HCT116 (cell line): ENCODE measurements around the gene GRSF1. TPM values are rescaled to one million over a fixed set of nuclear protein-coding genes. Genes with fewer than 3 reads are reported as not detected.
A peak's percentile ranks its signal among the peaks of the same experiment; 100 is the strongest.
"Not testable (repeated sequence)": the region's sequence is repeated elsewhere in the genome, so short reads cannot be mapped to it uniquely, and the experiment has no call there.

ENCODE experiments used
- ATAC-seq: fragments of 200-7000 bp; cut with Tn5 transposase; 2 replicates; pipeline ENCODE4 v1.9.1; 2020; ENCODE audit warnings: mild to moderate bottlenecking, moderate library complexity
- BruUV-seq: library from RNA; stranded (reverse); fragments of 400-500 nt; replicated peaks from 2 replicates; lab custom pipeline; 2021; lab: Mats Ljungman, UMichigan
- CTCF ChIA-PET: fragments of 300-600 bp; sonication (Branson Sonifier 250); formaldehyde crosslinking; loops from one replicate; lab custom pipeline; 2021; ENCODE audit warnings: antibody characterized with exemption; lab: Charles Lee
- POLR2A ChIA-PET: fragments of 300-600, 350-600 bp; sonication (Branson Sonifier 250); formaldehyde crosslinking; loops from one replicate; lab custom pipeline; 2021; ENCODE audit warnings: antibody characterized with exemption; lab: Charles Lee
- RAD21 ChIA-PET, 2 experiments: fragments of 300-600 bp; sonication (Branson Sonifier 250); formaldehyde crosslinking; loops; one replicate each; lab custom pipeline; 2023; ENCODE audit warnings: low total read pairs in 2 of 2; ENCODE audit not compliant: uncharacterized antibody in 2 of 2, unreplicated experiment in 2 of 2, low non-redundant PET in 1 of 2; lab: Charles Lee
- DNase-seq: peaks from one replicate; pipeline ENCODE4 v3.0.0-alpha.2; 2010; ENCODE audit warnings: low read depth, low spot score
- H2AFZ ChIP-seq: fragments of 200-600 bp; shearing (Covaris generic), sonication (generic); 2 replicates; pipeline ENCODE4 v1.6.1; 2017; ENCODE audit warnings: low read depth, mixed run types, mixed read lengths, antibody characterized with exemption, low read length; ENCODE audit not compliant: poor library complexity, severe bottlenecking
- H3K27ac ChIP-seq: 2 replicates; pipeline ENCODE4 v1.5.1; 2012; ENCODE audit warnings: low read depth, low read length
- H3K27me3 ChIP-seq: fragments of 200-600 bp; sonication (generic); 2 replicates; pipeline ENCODE4 v1.6.1; 2016; ENCODE audit warnings: mixed run types, low read length, mixed read lengths; ENCODE audit not compliant: insufficient read depth
- H3K36me3 ChIP-seq, 2 experiments: fragments of 200-500 bp in 1 of 2; fragments of 200-600 bp in 1 of 2; sonication (Bioruptor generic) in 1 of 2; sonication (generic) in 1 of 2; 2 replicates each; pipeline versions ENCODE4 v1.5.1 to v1.6.1; 2014 to 2016; ENCODE audit warnings: low read length in 2 of 2, inconsistent platforms in 1 of 2, mixed read lengths in 1 of 2, mixed run types in 1 of 2; ENCODE audit not compliant: insufficient read depth in 2 of 2, control insufficient read depth in 1 of 2
- H3K4me1 ChIP-seq, 2 experiments: fragments of 200-600 bp in 1 of 2; sonication (generic) in 1 of 2; 2 replicates each; pipeline versions ENCODE4 v1.5.1 to v1.6.1; 2012 to 2017; ENCODE audit warnings: low read length in 2 of 2, inconsistent platforms in 1 of 2, mild to moderate bottlenecking in 1 of 2, mixed read lengths in 1 of 2, mixed run types in 1 of 2, moderate library complexity in 1 of 2; ENCODE audit not compliant: insufficient read depth in 2 of 2, control insufficient read depth in 1 of 2
- H3K4me2 ChIP-seq: fragments of 200-600 bp; sonication (generic); 2 replicates; pipeline ENCODE4 v1.6.1; 2017; ENCODE audit warnings: mixed run types, low read length, mixed read lengths
- H3K4me3 ChIP-seq, 2 experiments: fragments of 200-600 bp in 1 of 2; sonication (generic) in 1 of 2; replicated peaks in 1 of 2; 2 replicates each; pipeline ENCODE4 v1.5.1; 2011 to 2016; ENCODE audit warnings: low read length in 2 of 2, control low read depth in 1 of 2, low read depth in 1 of 2, mild to moderate bottlenecking in 1 of 2, mixed read lengths in 1 of 2, mixed run types in 1 of 2
- H3K79me2 ChIP-seq: fragments of 200-600 bp; sonication (generic); 2 replicates; pipeline ENCODE4 v1.6.1; 2017; ENCODE audit warnings: mild to moderate bottlenecking, mixed run types, low read length, moderate library complexity, mixed read lengths; ENCODE audit not compliant: insufficient read depth
- H3K9ac ChIP-seq: fragments of 200-600 bp; sonication (generic); 2 replicates; pipeline ENCODE4 v1.6.1; 2016; ENCODE audit warnings: low read length, mixed read lengths
- H3K9me2 ChIP-seq: fragments of 200-600 bp; sonication (generic), shearing (Covaris generic); 2 replicates; pipeline ENCODE4 v1.6.1; 2017; ENCODE audit warnings: mixed run types, mild to moderate bottlenecking, moderate library complexity; ENCODE audit not compliant: insufficient read depth
- H3K9me3 ChIP-seq, 2 experiments: fragments of 200-500 bp in 1 of 2; fragments of 200-600 bp in 1 of 2; sonication (Bioruptor generic) in 1 of 2; sonication (generic) in 1 of 2; 2 replicates each; pipeline ENCODE4 v1.6.1; 2014 to 2017; ENCODE audit warnings: low read length in 2 of 2, mixed read lengths in 2 of 2, inconsistent platforms in 1 of 2, low read depth in 1 of 2, mild to moderate bottlenecking in 1 of 2, mixed run types in 1 of 2, moderate library complexity in 1 of 2; ENCODE audit not compliant: control insufficient read depth in 1 of 2, insufficient read depth in 1 of 2
- H4K20me1 ChIP-seq: fragments of 200-600 bp; sonication (generic), shearing (Covaris generic); 2 replicates; pipeline ENCODE4 v1.6.1; 2017; ENCODE audit warnings: mixed run types, mild to moderate bottlenecking, moderate library complexity; ENCODE audit not compliant: insufficient read depth
- CBX3 ChIP-seq: IDR thresholded peaks from 2 replicates; pipeline ENCODE4 v1.6.1; 2012; ENCODE audit warnings: low read depth
- EGR1 ChIP-seq: IDR thresholded peaks from 2 replicates; pipeline ENCODE4 v1.6.1; 2012; ENCODE audit warnings: low read depth
- FOSL1 ChIP-seq: IDR thresholded peaks from 2 replicates; pipeline ENCODE4 v1.6.1; 2012; ENCODE audit warnings: low read depth
- JUND ChIP-seq: IDR thresholded peaks from 2 replicates; pipeline ENCODE4 v1.6.1; 2012
- SIN3A ChIP-seq: IDR thresholded peaks from 2 replicates; pipeline ENCODE4 v1.6.1; 2012; ENCODE audit warnings: low read depth
- SP1 ChIP-seq: IDR thresholded peaks from 2 replicates; pipeline ENCODE4 v1.6.1; 2012; ENCODE audit warnings: low read depth
- TCF7L2 ChIP-seq: IDR thresholded peaks from 2 replicates; pipeline ENCODE4 v1.7.0; 2011; ENCODE audit warnings: borderline replicate concordance, inconsistent platforms; ENCODE audit not compliant: insufficient read depth, insufficient read length; ENCODE audit errors: extremely low read depth
- intact Hi-C: fragments of 100-400 bp; cut with micrococcal nuclease; formaldehyde crosslinking; loops from 2 replicates; pipeline ENCODE4 v1.10.0; 2022
- total RNA-seq: library from RNA; stranded (reverse); gene quantifications from one replicate; pipeline ENCODE4 v1.2.1, GENCODE V29; 2021; ENCODE audit not compliant: unreplicated experiment

The GRSF1 gene
- total RNA-seq, 1 experiment from 2014 or later: 131 TPM

GRCh38 chr4:70840137-70840536 is 447 bp upstream of the GRSF1 start:
- ATAC-seq (peak; percentile 53), DNase-seq (peak; percentile 84)
- CTCF ChIA-PET, H3K9me2 ChIP-seq, BruUV-seq, H3K27me3 ChIP-seq, H3K9me3 ChIP-seq, RAD21 ChIA-PET, H3K36me3 ChIP-seq: not testable (repeated sequence)
- H3K79me2 ChIP-seq: peaks cover 45% of the 10 kb centered on the region
- POLR2A ChIA-PET: interaction anchor here (0.8 kb wide), 1 partner anchor 153 kb away, joined by 3 read pairs; the partner anchor contains the start of gene DCK
- intact Hi-C loops: loop anchor here (5.0 kb wide), 1 partner anchor 152 kb away; the partner anchor contains the start of gene DCK
- H3K4me3 ChIP-seq: peak overlapping the region; percentile 24 to 42
- H3K4me1 ChIP-seq: peaks cover 3 to 15% of the 10 kb centered on the region in 2 experiments; a peak in 3 of 4 replicates
- peak overlapping the region; percentile 68 for H2AFZ ChIP-seq
- H3K4me2 ChIP-seq: peak overlapping the region; percentile 66
- peaks cover 13% of the 10 kb centered on the region; the same call in 1 of the 2 replicates for H4K20me1 ChIP-seq
- TF ChIP-seq FOSL1 (peak; percentile 93), SP1 (peak; percentile 76), CBX3 (peak; percentile 94), JUND (peak; percentile 91)
- TF ChIP-seq, all 23 proteins: peak for 4; not testable (repeated sequence) for 19
- H3K9ac ChIP-seq: 0 out of 2 replicates have a peak overlapping the region, but pooled peaks have one; percentile 11
- H3K27ac ChIP-seq: peak overlapping the region; percentile 49; the same call in 1 of the 2 replicates

GRCh38 chr4:70838666-70839588 is 763 bp downstream of the GRSF1 start:
- ChIA-PET RAD21 (no interaction called here), CTCF (interaction anchor here (0.7 kb wide), 1 partner anchor 84 kb away, joined by 6 read pairs; no protein-coding TSS in a partner anchor), POLR2A (interaction anchor here (0.8 to 1.7 kb wide), 2 partner anchors 154 to 171 kb away, joined by 3 read pairs; partner anchors contain the start of gene DCK)
- intact Hi-C loops: loop anchor here (2.0 to 5.0 kb wide), 2 partner anchors 64 to 152 kb away; partner anchors contain the start of genes MOB1B and UTP3
- Histone ChIP-seq H2AFZ (no peak overlapping the region), H3K9ac (peak overlapping the region; percentile 96), H3K79me2 (peaks cover 57% of the 10 kb centered on the region), H3K4me1 (peaks cover 3 to 15% of the 10 kb centered on the region in 2 experiments; a peak in 3 of 4 replicates), H3K36me3 (peaks cover 11 to 18% of the 10 kb centered on the region in 2 experiments; a peak in 2 of 4 replicates), H3K27ac (peak overlapping the region; percentile 97), H3K9me3 (no peaks in the 10 kb centered on the region), H3K4me3 (peak overlapping the region; percentile 91 to 98), H3K9me2 (no peaks in the 10 kb centered on the region), H3K4me2 (peak overlapping the region; percentile 96), H4K20me1 (peaks cover 13% of the 10 kb centered on the region; the same call in 1 of the 2 replicates), H3K27me3 (no peaks in the 10 kb centered on the region)
- DNase-seq (no peak), ATAC-seq (peak; percentile 59)
- TF ChIP-seq EGR1 (no peak; the same call in 1 of the 2 replicates), TCF7L2 (peak; percentile 7), CBX3 (no peak), SIN3A (peak; percentile 1; the same call in 1 of the 2 replicates)
- BruUV-seq: no TSS peak
